ENCODE data around the gene SBF1. TPM values are rescaled to one million over a fixed set of nuclear protein-coding genes. Genes with fewer than 3 reads are reported as not detected.

Gene SBF1
- polyA plus RNA-seq, 1 of the 3 experiments (the other 2 are of a cell fraction), result 29.1 TPM

DNA sequence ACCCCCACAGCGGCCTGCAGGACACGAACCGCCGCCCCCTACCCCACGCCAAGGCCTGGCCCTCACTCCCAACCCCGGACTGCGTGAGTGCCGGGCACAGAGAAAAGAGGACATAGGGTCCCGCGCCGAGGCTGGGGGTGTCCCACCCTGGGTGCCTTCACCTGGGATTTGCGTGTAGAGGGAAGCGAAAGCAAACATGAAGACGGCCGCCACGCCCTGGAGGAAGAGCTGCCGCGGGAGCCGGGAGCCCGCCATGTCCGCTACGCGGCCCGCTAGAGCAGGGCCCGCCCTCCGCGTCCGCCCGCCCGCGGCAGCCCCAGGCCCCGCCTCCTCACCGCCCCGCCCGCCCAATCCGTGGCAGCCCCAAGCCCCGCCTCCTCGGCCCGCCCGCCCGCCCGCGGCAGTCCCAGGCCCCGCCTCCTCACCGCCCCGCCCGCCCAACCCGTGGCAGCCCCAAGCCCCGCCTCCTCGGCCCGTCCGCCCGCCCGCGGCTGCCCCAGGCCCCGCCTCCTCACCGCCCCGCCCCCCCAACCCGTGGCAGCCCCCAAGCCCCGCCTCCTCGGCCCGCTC is 32.7 kb upstream of the SBF1 start, which contains the start of gene LMF2:
Gene LMF2 (minus strand): TSS at position 282 of the 570 bp plus-strand sequence. CDS start 27 bp downstream, at position 255.
- ChIA-PET POLR2A (interaction anchor here (0.7 to 2.0 kb wide), 4 partner anchors 11 to 94 kb away, joined by 4 to 11 read pairs (median 4); partner anchors contain the start of gene SCO2), CTCF (interaction anchor here (0.8 to 3.1 kb wide), 4 partner anchors 10 to 55 kb away, joined by 3 to 14 read pairs (median 9); partner anchors contain the start of genes SCO2 and SYCE3)
- H3K27me3 ChIP-seq (ENCODE audit: insufficient read depth), result no peaks in the 10 kb centered on the region
- peak; percentile 98 for DNase-seq
- no peaks in the 10 kb centered on the region for H3K9me2 ChIP-seq
- 0 out of 2 replicates have a peak, but pooled peaks cover under 1% of the 10 kb centered on the region for H4K20me1 ChIP-seq (ENCODE audit: insufficient read depth)
- peaks cover 7 to 14% of the 10 kb centered on the region in 2 experiments; a peak in 3 of 4 replicates for H3K4me1 ChIP-seq (ENCODE audit: control insufficient read depth in 1 of 2, insufficient read depth in 2 of 2, low read depth in 1 of 2, low read length in 1 of 2)
- H3K36me3 ChIP-seq (replicated peaks in 1 of 2; ENCODE audit: control insufficient read depth in 1 of 2, insufficient read depth in 2 of 2, low read length in 1 of 2), result peaks cover 0 to 14% of the 10 kb centered on the region in 2 experiments
- TF ChIP-seq MXI1 (IDR thresholded peaks at IDR 0.05; ENCODE audit: low read depth, low read length) (peak; percentile 33; the same call in 1 of the 2 replicates), SIN3A (IDR thresholded peaks at IDR 0.05; ENCODE audit: borderline replicate concordance, low read depth, low read length) (no peak), TAF1 (IDR thresholded peaks at IDR 0.05; ENCODE audit: borderline replicate concordance, low read depth, low read length) (peak; percentile 46; the same call in 1 of the 2 replicates), POLR2AphosphoS5 (IDR thresholded peaks at IDR 0.05; ENCODE audit: low read depth, low read length) (peak; percentile 64), YY1 (IDR thresholded peaks at IDR 0.05; ENCODE audit: low read depth) (peak; percentile 62; the same call in 1 of the 2 replicates)
- TF ChIP-seq, protein P1, sequence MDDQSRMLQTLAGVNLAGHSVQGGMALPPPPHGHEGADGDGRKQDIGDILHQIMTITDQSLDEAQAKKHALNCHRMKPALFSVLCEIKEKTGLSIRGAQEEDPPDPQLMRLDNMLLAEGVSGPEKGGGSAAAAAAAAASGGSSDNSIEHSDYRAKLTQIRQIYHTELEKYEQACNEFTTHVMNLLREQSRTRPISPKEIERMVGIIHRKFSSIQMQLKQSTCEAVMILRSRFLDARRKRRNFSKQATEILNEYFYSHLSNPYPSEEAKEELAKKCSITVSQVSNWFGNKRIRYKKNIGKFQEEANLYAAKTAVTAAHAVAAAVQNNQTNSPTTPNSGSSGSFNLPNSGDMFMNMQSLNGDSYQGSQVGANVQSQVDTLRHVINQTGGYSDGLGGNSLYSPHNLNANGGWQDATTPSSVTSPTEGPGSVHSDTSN (IDR thresholded peaks at IDR 0.05), result no peak
- peak within 1 kb of the TSS; percentile 96 for H3K9ac ChIP-seq
- WGBS (ENCODE audit: low lambda C conversion rate), result 1% methylated on average over 11 of the region's 62 CpGs
- H3K4me2 ChIP-seq, result peak within 1 kb of the TSS; percentile 96
- peak within 1 kb of the TSS; percentile 81 to 85 for H3K4me3 ChIP-seq (ENCODE audit: low read depth in 2 of 2, low read length in 1 of 2)
- H3F3A ChIP-seq (replicated peaks; ENCODE audit: insufficient read depth), result peaks cover 6% of the 10 kb centered on the region
- H2AFZ ChIP-seq (ENCODE audit: low read depth), result peak within 1 kb of the TSS; percentile 79
- H3K79me2 ChIP-seq (ENCODE audit: insufficient read depth), result peaks cover 67% of the 10 kb centered on the region
- H3K9me3 ChIP-seq, result no peaks in the 10 kb centered on the region
- H3K27ac ChIP-seq (ENCODE audit: low read depth in 2 of 2, low read length in 1 of 2), result peak within 1 kb of the TSS; percentile 75 to 83

DNA sequence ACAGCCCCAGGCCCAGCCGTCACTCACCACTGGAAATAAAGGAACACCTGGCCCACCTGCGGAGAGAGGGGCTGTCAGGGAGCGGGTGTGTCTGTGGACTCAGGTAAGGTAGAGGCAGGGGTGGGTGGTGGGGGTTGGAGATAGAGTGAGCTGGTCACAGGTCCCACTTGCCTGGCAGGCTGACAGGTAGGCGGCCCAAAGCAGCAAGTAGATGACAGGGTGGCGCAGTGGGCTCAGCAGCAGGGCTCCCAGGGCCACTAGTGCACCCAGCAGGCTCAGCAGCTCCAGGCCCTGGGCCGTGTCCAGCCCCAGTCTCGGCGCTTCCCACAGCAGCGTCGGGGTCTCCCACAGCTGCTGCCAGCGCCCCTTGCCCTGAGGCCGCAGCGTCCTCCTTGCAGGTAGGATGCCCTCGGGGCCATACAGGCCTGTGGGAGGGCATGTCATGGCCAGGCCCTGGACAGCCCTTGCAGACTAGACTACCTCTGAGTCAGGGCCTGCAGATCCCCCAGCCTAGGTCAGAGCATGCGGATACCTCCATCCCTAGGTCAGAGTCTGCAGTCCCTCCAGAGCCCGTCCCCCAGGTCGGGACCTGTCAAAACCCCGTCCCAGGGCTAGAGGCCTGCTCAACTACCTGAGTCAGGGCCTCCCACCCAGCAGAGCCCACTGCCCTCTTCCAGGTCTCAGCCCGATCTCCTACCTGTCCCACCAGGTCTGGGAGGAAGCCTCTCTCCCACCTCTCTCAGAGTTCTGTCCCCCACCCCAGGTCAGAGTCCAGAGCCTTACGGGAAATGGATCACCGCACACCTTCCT is 32.0 kb upstream of the SBF1 start:
- Histone ChIP-seq H3K9me3 (no peaks in the 10 kb centered on the region), H3K79me2 (ENCODE audit: insufficient read depth) (peaks cover 60% of the 10 kb centered on the region), H3K27me3 (ENCODE audit: insufficient read depth) (no peaks in the 10 kb centered on the region), H3K4me3 (ENCODE audit: low read depth in 2 of 2, low read length in 1 of 2) (peak overlapping the region; percentile 62 to 81), H3K4me2 (peak overlapping the region; percentile 92), H3K9me2 (no peaks in the 10 kb centered on the region), H4K20me1 (ENCODE audit: insufficient read depth) (no peaks in the 10 kb centered on the region), H3K27ac (ENCODE audit: low read depth in 2 of 2, low read length in 1 of 2) (peak overlapping the region; percentile 75 to 78; a peak in 3 of 4 replicates), H3K9ac (peak overlapping the region; percentile 96), H3F3A (replicated peaks; ENCODE audit: insufficient read depth) (peaks cover 6% of the 10 kb centered on the region), H3K4me1 (ENCODE audit: control insufficient read depth in 1 of 2, insufficient read depth in 2 of 2, low read depth in 1 of 2, low read length in 1 of 2) (peaks cover 7 to 14% of the 10 kb centered on the region in 2 experiments; a peak in 3 of 4 replicates), H2AFZ (ENCODE audit: low read depth) (peak overlapping the region; percentile 79; the same call in 1 of the 2 replicates), H3K36me3 (replicated peaks in 1 of 2; ENCODE audit: control insufficient read depth in 1 of 2, insufficient read depth in 2 of 2, low read length in 1 of 2) (peaks cover 0 to 18% of the 10 kb centered on the region in 2 experiments)
- WGBS (ENCODE audit: low lambda C conversion rate), result 27% methylated on average over 8 of the region's 21 CpGs
- CTCF ChIA-PET, result interaction anchor here (0.9 to 1.1 kb wide), 3 partner anchors 9 to 21 kb away, joined by 3 to 5 read pairs (median 4); partner anchors contain the start of gene SCO2
- no peak for DNase-seq
- POLR2A ChIA-PET, result interaction anchor here (1.4 kb wide), 1 partner anchor 17 kb away, joined by 4 read pairs; no protein-coding TSS in a partner anchor
- TF ChIP-seq RFX5 (IDR thresholded peaks at IDR 0.05; ENCODE audit: low read length) (no peak), JUND (IDR thresholded peaks at IDR 0.05) (no peak), ELF1 (IDR thresholded peaks at IDR 0.05) (no peak), TAF1 (IDR thresholded peaks at IDR 0.05; ENCODE audit: borderline replicate concordance, low read depth, low read length) (no peak), SMC3 (IDR thresholded peaks at IDR 0.05; ENCODE audit: low read depth, low read length) (no peak), CHD2 (IDR thresholded peaks at IDR 0.05; ENCODE audit: low read length, partially characterized antibody) (no peak), RAD21 (IDR thresholded peaks at IDR 0.05; ENCODE audit: low read length) (no peak), MEF2A (IDR thresholded peaks at IDR 0.05; ENCODE audit: borderline replicate concordance, low read depth) (no peak), FOSL2 (IDR thresholded peaks at IDR 0.05; ENCODE audit: borderline replicate concordance, low read depth) (no peak)
- TF ChIP-seq, protein P2, sequence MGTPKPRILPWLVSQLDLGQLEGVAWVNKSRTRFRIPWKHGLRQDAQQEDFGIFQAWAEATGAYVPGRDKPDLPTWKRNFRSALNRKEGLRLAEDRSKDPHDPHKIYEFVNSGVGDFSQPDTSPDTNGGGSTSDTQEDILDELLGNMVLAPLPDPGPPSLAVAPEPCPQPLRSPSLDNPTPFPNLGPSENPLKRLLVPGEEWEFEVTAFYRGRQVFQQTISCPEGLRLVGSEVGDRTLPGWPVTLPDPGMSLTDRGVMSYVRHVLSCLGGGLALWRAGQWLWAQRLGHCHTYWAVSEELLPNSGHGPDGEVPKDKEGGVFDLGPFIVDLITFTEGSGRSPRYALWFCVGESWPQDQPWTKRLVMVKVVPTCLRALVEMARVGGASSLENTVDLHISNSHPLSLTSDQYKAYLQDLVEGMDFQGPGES (IDR thresholded peaks at IDR 0.05; ENCODE audit: low read depth, low read length), result no peak
- TF ChIP-seq, protein P3, sequence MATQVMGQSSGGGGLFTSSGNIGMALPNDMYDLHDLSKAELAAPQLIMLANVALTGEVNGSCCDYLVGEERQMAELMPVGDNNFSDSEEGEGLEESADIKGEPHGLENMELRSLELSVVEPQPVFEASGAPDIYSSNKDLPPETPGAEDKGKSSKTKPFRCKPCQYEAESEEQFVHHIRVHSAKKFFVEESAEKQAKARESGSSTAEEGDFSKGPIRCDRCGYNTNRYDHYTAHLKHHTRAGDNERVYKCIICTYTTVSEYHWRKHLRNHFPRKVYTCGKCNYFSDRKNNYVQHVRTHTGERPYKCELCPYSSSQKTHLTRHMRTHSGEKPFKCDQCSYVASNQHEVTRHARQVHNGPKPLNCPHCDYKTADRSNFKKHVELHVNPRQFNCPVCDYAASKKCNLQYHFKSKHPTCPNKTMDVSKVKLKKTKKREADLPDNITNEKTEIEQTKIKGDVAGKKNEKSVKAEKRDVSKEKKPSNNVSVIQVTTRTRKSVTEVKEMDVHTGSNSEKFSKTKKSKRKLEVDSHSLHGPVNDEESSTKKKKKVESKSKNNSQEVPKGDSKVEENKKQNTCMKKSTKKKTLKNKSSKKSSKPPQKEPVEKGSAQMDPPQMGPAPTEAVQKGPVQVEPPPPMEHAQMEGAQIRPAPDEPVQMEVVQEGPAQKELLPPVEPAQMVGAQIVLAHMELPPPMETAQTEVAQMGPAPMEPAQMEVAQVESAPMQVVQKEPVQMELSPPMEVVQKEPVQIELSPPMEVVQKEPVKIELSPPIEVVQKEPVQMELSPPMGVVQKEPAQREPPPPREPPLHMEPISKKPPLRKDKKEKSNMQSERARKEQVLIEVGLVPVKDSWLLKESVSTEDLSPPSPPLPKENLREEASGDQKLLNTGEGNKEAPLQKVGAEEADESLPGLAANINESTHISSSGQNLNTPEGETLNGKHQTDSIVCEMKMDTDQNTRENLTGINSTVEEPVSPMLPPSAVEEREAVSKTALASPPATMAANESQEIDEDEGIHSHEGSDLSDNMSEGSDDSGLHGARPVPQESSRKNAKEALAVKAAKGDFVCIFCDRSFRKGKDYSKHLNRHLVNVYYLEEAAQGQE (IDR thresholded peaks at IDR 0.05; ENCODE audit: low read depth, low read length), result no peak
- TF ChIP-seq, protein P4, sequence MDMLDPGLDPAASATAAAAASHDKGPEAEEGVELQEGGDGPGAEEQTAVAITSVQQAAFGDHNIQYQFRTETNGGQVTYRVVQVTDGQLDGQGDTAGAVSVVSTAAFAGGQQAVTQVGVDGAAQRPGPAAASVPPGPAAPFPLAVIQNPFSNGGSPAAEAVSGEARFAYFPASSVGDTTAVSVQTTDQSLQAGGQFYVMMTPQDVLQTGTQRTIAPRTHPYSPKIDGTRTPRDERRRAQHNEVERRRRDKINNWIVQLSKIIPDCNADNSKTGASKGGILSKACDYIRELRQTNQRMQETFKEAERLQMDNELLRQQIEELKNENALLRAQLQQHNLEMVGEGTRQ (IDR thresholded peaks at IDR 0.05; ENCODE audit: borderline replicate concordance, low read depth, low read length), result no peak

All from SK-N-SH (cell line).